Measurements from ENCODE around the gene UBE3B. TPM values are rescaled to one million over a fixed set of nuclear protein-coding genes. Genes with fewer than 3 reads are reported as not detected.
"Not testable (repeated sequence)": the region's sequence is repeated elsewhere in the genome, so short reads cannot be mapped to it uniquely, and the experiment has no call there.

Gene UBE3B, protein sequence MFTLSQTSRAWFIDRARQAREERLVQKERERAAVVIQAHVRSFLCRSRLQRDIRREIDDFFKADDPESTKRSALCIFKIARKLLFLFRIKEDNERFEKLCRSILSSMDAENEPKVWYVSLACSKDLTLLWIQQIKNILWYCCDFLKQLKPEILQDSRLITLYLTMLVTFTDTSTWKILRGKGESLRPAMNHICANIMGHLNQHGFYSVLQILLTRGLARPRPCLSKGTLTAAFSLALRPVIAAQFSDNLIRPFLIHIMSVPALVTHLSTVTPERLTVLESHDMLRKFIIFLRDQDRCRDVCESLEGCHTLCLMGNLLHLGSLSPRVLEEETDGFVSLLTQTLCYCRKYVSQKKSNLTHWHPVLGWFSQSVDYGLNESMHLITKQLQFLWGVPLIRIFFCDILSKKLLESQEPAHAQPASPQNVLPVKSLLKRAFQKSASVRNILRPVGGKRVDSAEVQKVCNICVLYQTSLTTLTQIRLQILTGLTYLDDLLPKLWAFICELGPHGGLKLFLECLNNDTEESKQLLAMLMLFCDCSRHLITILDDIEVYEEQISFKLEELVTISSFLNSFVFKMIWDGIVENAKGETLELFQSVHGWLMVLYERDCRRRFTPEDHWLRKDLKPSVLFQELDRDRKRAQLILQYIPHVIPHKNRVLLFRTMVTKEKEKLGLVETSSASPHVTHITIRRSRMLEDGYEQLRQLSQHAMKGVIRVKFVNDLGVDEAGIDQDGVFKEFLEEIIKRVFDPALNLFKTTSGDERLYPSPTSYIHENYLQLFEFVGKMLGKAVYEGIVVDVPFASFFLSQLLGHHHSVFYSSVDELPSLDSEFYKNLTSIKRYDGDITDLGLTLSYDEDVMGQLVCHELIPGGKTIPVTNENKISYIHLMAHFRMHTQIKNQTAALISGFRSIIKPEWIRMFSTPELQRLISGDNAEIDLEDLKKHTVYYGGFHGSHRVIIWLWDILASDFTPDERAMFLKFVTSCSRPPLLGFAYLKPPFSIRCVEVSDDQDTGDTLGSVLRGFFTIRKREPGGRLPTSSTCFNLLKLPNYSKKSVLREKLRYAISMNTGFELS
- 35.7 and 49.7 TPM in 2 replicates for total RNA-seq
- polyA plus RNA-seq: 27.2 and 29.5 TPM in 2 replicates
- polyA plus RNA-seq (2012): 17.8 and 20.1 TPM in 2 replicates
- polyA minus RNA-seq (ENCODE audit: low replicate concordance): 38.8 and 58.9 TPM in 2 replicates

GRCh38 chr12:109477185-109477962, at the start of gene UBE3B, which contains the start of gene KCTD10:
Gene UBE3B, plus strand, starts transcription at chr12:109477634. Its CDS starts 5,918 bp downstream, at chr12:109483552.
Gene KCTD10, minus strand, starts transcription at chr12:109477300. Its CDS starts 38 bp downstream, at chr12:109477262.
- peak within 1 kb of the TSS; percentile 100 for H3K4me2 ChIP-seq (ENCODE audit: extremely low read depth, insufficient read depth, low read length)
- H3K27me3 ChIP-seq (ENCODE audit: control insufficient read depth, insufficient read depth, low read length): no peaks in the 10 kb centered on the region
- H4K20me1 ChIP-seq (ENCODE audit: control insufficient read depth, extremely low read depth, insufficient read depth, low read length): no peaks in the 10 kb centered on the region
- H3K79me2 ChIP-seq (ENCODE audit: control insufficient read depth, insufficient read depth, low read length): peaks cover 71% of the 10 kb centered on the region
- DNase-seq (ENCODE audit: low read depth in 2 of 2): peak; percentile 89 to 94
- peak within 1 kb of the TSS; percentile 80 to 90 (median 84) for H3K4me3 ChIP-seq (replicated peaks in 1 of 4; ENCODE audit: control extremely low read depth in 1 of 4, insufficient read depth in 1 of 4, low read depth in 3 of 4, low read length in 4 of 4)
- peak within 1 kb of the TSS; percentile 96 for H2AFZ ChIP-seq (ENCODE audit: low read length)
- no peaks in the 10 kb centered on the region for H3K9me3 ChIP-seq (ENCODE audit: control insufficient read depth, insufficient read depth, low read depth, low read length)
- H3K9ac ChIP-seq (ENCODE audit: insufficient read depth, low read length): peak within 1 kb of the TSS; percentile 99
- H3K36me3 ChIP-seq (ENCODE audit: control insufficient read depth, insufficient read depth, low read length): peaks cover 2% of the 10 kb centered on the region
- peaks cover 11% of the 10 kb centered on the region for H3K4me1 ChIP-seq (ENCODE audit: control insufficient read depth, extremely low read depth, insufficient read depth, low read length)
- H3K27ac ChIP-seq (ENCODE audit: insufficient read depth, low read length): peak within 1 kb of the TSS; percentile 100
- TF ChIP-seq EZH2 (IDR thresholded peaks at IDR 0.05; ENCODE audit: low read length, missing control alignments) (no peak), CTCF (conservative IDR thresholded peaks at IDR 0.05 in 1 of 2, IDR thresholded peaks at IDR 0.05 in 1 of 2; ENCODE audit: low read depth in 1 of 2, low read length in 2 of 2) (no peak)

DNA sequence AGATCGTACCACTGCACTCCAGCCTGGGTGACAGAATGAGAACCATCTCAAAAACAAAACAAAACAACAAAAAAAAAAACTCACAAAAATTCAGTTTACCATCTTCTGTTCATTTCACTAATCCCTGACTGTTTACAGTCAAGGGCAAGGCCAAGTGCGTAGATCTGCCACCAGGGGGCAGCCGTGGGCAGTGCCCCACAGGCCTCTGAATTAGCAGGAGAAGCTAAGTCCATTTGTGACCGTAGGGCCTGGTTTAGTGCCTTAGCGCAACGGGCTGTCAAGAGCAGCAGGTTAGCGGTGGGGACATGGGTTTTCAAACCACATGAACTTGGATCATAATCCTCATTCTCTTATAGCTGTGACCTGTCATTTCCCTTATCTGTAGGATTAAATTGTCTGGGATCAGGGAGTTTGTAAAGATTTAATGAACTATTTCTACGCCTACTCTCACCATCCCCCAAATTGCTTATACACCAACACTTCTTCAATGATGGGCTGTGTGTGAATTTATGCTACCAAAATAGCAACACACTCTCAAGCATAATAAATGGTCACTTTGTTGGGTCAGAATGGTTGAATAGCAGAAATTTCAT, 49.3 kb upstream of the UBE3B start:
- H2AFZ ChIP-seq (ENCODE audit: low read length): no peak overlapping the region
- no peaks in the 10 kb centered on the region for H4K20me1 ChIP-seq (ENCODE audit: control insufficient read depth, extremely low read depth, insufficient read depth, low read length)
- DNase-seq (ENCODE audit: low read depth in 2 of 2): peak; percentile 66 to 85
- no peak overlapping the region for H3K4me2 ChIP-seq (ENCODE audit: extremely low read depth, insufficient read depth, low read length)
- no peaks in the 10 kb centered on the region for H3K79me2 ChIP-seq (ENCODE audit: control insufficient read depth, insufficient read depth, low read length)
- no peak overlapping the region for H3K9ac ChIP-seq (ENCODE audit: insufficient read depth, low read length)
- H3K4me3 ChIP-seq (replicated peaks in 1 of 4; ENCODE audit: control extremely low read depth in 1 of 4, insufficient read depth in 1 of 4, low read depth in 3 of 4, low read length in 4 of 4): no peak overlapping the region
- H3K36me3 ChIP-seq (ENCODE audit: control insufficient read depth, insufficient read depth, low read length): no peaks in the 10 kb centered on the region
- TF ChIP-seq EZH2 (IDR thresholded peaks at IDR 0.05; ENCODE audit: low read length, missing control alignments) (no peak), CTCF (conservative IDR thresholded peaks at IDR 0.05 in 1 of 2, IDR thresholded peaks at IDR 0.05 in 1 of 2; ENCODE audit: low read depth in 1 of 2, low read length in 2 of 2) (peak; percentile 99)
- H3K9me3 ChIP-seq (ENCODE audit: control insufficient read depth, insufficient read depth, low read depth, low read length): no peaks in the 10 kb centered on the region
- no peaks in the 10 kb centered on the region for H3K27me3 ChIP-seq (ENCODE audit: control insufficient read depth, insufficient read depth, low read length)
- H3K4me1 ChIP-seq (ENCODE audit: control insufficient read depth, extremely low read depth, insufficient read depth, low read length): no peaks in the 10 kb centered on the region
- H3K27ac ChIP-seq (ENCODE audit: insufficient read depth, low read length): no peak overlapping the region

- H3K9me3 ChIP-seq (ENCODE audit: control insufficient read depth, insufficient read depth, low read depth, low read length); H3K79me2 ChIP-seq (ENCODE audit: control insufficient read depth, insufficient read depth, low read length); DNase-seq (ENCODE audit: low read depth in 2 of 2); H3K27ac ChIP-seq (ENCODE audit: insufficient read depth, low read length); H4K20me1 ChIP-seq (ENCODE audit: control insufficient read depth, extremely low read depth, insufficient read depth, low read length); H3K36me3 ChIP-seq (ENCODE audit: control insufficient read depth, insufficient read depth, low read length); H3K9ac ChIP-seq (ENCODE audit: insufficient read depth, low read length); H2AFZ ChIP-seq (ENCODE audit: low read length); H3K27me3 ChIP-seq (ENCODE audit: control insufficient read depth, insufficient read depth, low read length); H3K4me2 ChIP-seq (ENCODE audit: extremely low read depth, insufficient read depth, low read length); H3K4me1 ChIP-seq (ENCODE audit: control insufficient read depth, extremely low read depth, insufficient read depth, low read length); H3K4me3 ChIP-seq (replicated peaks in 1 of 4; ENCODE audit: control extremely low read depth in 1 of 4, insufficient read depth in 1 of 4, low read depth in 3 of 4, low read length in 4 of 4): not testable (repeated sequence)
Measured at GRCh38 chr12:109428804-109429203, 48.6 kb upstream of the UBE3B start.

Measured in fibroblast of lung (primary cell).